ENCODE measurements around the gene EVX2. TPM values are rescaled to one million over a fixed set of nuclear protein-coding genes. Genes with fewer than 3 reads are reported as not detected.

Gene EVX2
- total and polyA plus RNA-seq, 4 donors: not detected

GRCh38 chr2:176127774-176128072 lies 44.0 kb upstream of the EVX2 start:
- TF ChIP-seq, protein P1, sequence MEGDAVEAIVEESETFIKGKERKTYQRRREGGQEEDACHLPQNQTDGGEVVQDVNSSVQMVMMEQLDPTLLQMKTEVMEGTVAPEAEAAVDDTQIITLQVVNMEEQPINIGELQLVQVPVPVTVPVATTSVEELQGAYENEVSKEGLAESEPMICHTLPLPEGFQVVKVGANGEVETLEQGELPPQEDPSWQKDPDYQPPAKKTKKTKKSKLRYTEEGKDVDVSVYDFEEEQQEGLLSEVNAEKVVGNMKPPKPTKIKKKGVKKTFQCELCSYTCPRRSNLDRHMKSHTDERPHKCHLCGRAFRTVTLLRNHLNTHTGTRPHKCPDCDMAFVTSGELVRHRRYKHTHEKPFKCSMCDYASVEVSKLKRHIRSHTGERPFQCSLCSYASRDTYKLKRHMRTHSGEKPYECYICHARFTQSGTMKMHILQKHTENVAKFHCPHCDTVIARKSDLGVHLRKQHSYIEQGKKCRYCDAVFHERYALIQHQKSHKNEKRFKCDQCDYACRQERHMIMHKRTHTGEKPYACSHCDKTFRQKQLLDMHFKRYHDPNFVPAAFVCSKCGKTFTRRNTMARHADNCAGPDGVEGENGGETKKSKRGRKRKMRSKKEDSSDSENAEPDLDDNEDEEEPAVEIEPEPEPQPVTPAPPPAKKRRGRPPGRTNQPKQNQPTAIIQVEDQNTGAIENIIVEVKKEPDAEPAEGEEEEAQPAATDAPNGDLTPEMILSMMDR (IDR thresholded peaks at IDR 0.05; ENCODE audit: control extremely low read depth, extremely low read depth): no peak
- WGBS, 2 donors: 19 to 22% methylated on average over 4 of the region's 4 CpGs
- DNase-seq (no peak), ATAC-seq (ENCODE audit: insufficient read depth, low FRiP score) (no peak)
- H3K9me3 ChIP-seq (ENCODE audit: control insufficient read depth in 4 of 4, insufficient read depth in 3 of 4, low read length in 3 of 4): peaks cover 0 to 7% (median 0%) of the 10 kb centered on the region in 4 donors
- H3K27me3 ChIP-seq (ENCODE audit: control insufficient read depth in 3 of 3, insufficient read depth in 3 of 3, low read length in 2 of 3): peaks cover 23 to 85% (median 84%) of the 10 kb centered on the region in 3 donors
- H3K9ac ChIP-seq (ENCODE audit: insufficient read depth in 1 of 2, low read length in 2 of 2): no peak overlapping the region
- no peak overlapping the region for H3K27ac ChIP-seq (ENCODE audit: low read depth in 1 of 2, low read length in 1 of 2)
- peaks cover 0 to 15% (median 8%) of the 10 kb centered on the region in 5 donors for H3K4me1 ChIP-seq (ENCODE audit: control insufficient read depth in 5 of 5, insufficient read depth in 5 of 5, low read length in 5 of 5)
- no peak overlapping the region for H3K4me3 ChIP-seq
- H3K36me3 ChIP-seq (ENCODE audit: control insufficient read depth in 4 of 4, insufficient read depth in 4 of 4, low read length in 4 of 4): no peaks in the 10 kb centered on the region

DNA sequence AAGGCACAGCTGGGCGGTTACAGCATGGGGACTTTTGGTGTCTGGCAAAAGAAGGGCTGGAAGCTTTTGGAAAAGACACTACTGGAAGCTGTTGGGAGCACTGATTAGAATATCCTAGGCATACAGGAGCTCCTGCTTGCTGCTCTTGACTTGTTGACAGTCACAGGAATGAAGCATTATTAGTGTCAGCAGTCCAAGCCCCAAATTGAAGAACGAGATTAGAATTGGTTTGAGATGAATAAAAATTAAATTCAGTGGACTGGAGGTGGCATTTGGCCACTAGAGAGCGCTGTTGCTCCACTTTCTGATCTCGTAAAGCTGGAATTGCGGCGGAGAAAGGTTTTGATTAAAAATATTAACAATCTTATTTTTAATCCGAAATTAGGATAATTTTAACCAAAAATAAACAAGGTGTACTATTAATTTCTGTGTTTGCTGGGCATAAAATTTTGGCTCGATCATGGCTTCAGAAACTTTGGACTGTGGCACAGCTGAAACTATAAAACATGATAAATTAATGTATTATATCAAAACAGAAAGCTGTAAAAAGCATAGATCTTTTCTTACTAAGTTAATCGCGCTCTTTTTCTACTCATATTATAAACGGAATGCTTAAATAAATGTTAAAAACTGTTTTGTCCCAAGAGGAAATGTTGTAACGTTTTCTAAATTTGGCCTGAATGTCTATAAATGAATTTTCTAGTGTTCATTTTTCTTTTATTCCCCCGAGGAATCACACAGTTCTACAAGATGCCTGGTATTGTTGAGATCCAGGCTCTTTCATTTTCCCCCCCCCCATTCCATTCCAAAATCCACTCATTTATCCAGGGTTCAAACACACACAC lies 43.4 kb upstream of the EVX2 start:
- WGBS, 2 donors: 4% methylated on average over 13 of the region's 13 CpGs
- peaks cover 0 to 17% (median 8%) of the 10 kb centered on the region in 5 donors for H3K4me1 ChIP-seq (ENCODE audit: control insufficient read depth in 5 of 5, insufficient read depth in 5 of 5, low read length in 5 of 5)
- H3K27me3 ChIP-seq (ENCODE audit: control insufficient read depth in 3 of 3, insufficient read depth in 3 of 3, low read length in 2 of 3): peaks cover 23 to 82% (median 79%) of the 10 kb centered on the region in 3 donors
- peak; percentile 74 to 85 (median 85) for DNase-seq
- H3K9ac ChIP-seq (ENCODE audit: insufficient read depth in 1 of 2, low read length in 2 of 2): no peak overlapping the region
- TF ChIP-seq, protein P1 (IDR thresholded peaks at IDR 0.05; ENCODE audit: control extremely low read depth, extremely low read depth): peak; percentile 78
- no peaks in the 10 kb centered on the region for H3K36me3 ChIP-seq (ENCODE audit: control insufficient read depth in 4 of 4, insufficient read depth in 4 of 4, low read length in 4 of 4)
- no peak for ATAC-seq (ENCODE audit: insufficient read depth, low FRiP score)
- H3K27ac ChIP-seq (ENCODE audit: low read depth in 1 of 2, low read length in 1 of 2): no peak overlapping the region
- H3K4me3 ChIP-seq: no peak overlapping the region
- H3K9me3 ChIP-seq (ENCODE audit: control insufficient read depth in 4 of 4, insufficient read depth in 3 of 4, low read length in 3 of 4): peaks cover 0 to 7% (median 0%) of the 10 kb centered on the region in 4 donors

DNA sequence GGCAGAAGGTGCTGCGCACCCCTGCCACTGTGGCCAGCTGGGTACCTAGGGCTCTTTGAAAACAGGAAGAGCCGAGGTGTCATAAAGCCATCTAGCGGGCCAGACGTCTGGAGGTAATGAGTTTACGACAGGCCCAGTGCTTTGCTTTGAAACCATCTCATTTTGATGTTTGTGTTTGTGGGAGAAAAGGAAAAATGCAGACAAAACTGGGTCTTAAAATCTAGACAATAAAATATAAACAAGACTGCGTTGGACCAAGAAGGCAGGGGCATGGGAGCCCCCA lies 42.0 kb upstream of the EVX2 start:
- peaks cover 0 to 7% (median 0%) of the 10 kb centered on the region in 4 donors for H3K9me3 ChIP-seq (ENCODE audit: control insufficient read depth in 4 of 4, insufficient read depth in 3 of 4, low read length in 3 of 4)
- H3K4me3 ChIP-seq: no peak overlapping the region
- TF ChIP-seq, protein P1 (IDR thresholded peaks at IDR 0.05; ENCODE audit: control extremely low read depth, extremely low read depth): no peak
- no peak overlapping the region for H3K9ac ChIP-seq (ENCODE audit: insufficient read depth in 1 of 2, low read length in 2 of 2)
- ATAC-seq (ENCODE audit: insufficient read depth, low FRiP score) (no peak), DNase-seq (no peak)
- H3K27me3 ChIP-seq (ENCODE audit: control insufficient read depth in 3 of 3, insufficient read depth in 3 of 3, low read length in 2 of 3): peaks cover 23 to 79% (median 77%) of the 10 kb centered on the region in 3 donors
- H3K4me1 ChIP-seq (ENCODE audit: control insufficient read depth in 5 of 5, insufficient read depth in 5 of 5, low read length in 5 of 5): peaks cover 0 to 19% (median 8%) of the 10 kb centered on the region in 5 donors
- H3K36me3 ChIP-seq (ENCODE audit: control insufficient read depth in 4 of 4, insufficient read depth in 4 of 4, low read length in 4 of 4): no peaks in the 10 kb centered on the region
- WGBS, 2 donors: 13 to 19% methylated on average over 6 of the region's 6 CpGs
- no peak overlapping the region for H3K27ac ChIP-seq (ENCODE audit: low read depth in 1 of 2, low read length in 1 of 2)
